Smooth muscle cell (in vitro differentiated cells): Measurements from ENCODE around the gene PRRX2. TPM values are rescaled to one million over a fixed set of nuclear protein-coding genes. Genes with fewer than 3 reads are reported as not detected.

Experiments used
- DNase-seq: peaks from one replicate; lab custom pipeline; 2025; ENCODE audit not compliant: unreplicated experiment; lab: John Stamatoyannopoulos, UW
- H2AFZ ChIP-seq: fragments of 200-600 bp; sonication (generic); 2 replicates; pipeline ENCODE4 v1.6.0; 2016; ENCODE audit warnings: antibody characterized with exemption, low read depth, mild to moderate bottlenecking
- H3F3A ChIP-seq: fragments of 200-600 bp; sonication (generic); 2 replicates; pipeline ENCODE4 v1.6.0; 2017; ENCODE audit warnings: antibody characterized with exemption, low read depth
- H3K27ac ChIP-seq: fragments of 200-600 bp; sonication (generic); 2 replicates; pipeline ENCODE4 v1.5.1; 2016; ENCODE audit warnings: low read depth, mild to moderate bottlenecking
- H3K27me3 ChIP-seq: fragments of 200-600 bp; sonication (generic); 2 replicates; pipeline ENCODE4 v1.6.1; 2016; ENCODE audit warnings: low read depth, mild to moderate bottlenecking
- H3K36me3 ChIP-seq: fragments of 200-600 bp; sonication (generic); 2 replicates; pipeline ENCODE4 v1.5.1; 2016; ENCODE audit warnings: low read depth
- H3K4me1 ChIP-seq: fragments of 200-600 bp; sonication (generic); 2 replicates; pipeline ENCODE4 v1.5.1; 2016; ENCODE audit warnings: low read depth
- H3K4me2 ChIP-seq: fragments of 200-600 bp; sonication (generic); 2 replicates; pipeline ENCODE4 v1.6.0; 2016; ENCODE audit warnings: mild to moderate bottlenecking
- H3K4me3 ChIP-seq: fragments of 200-600 bp; sonication (generic); 2 replicates; pipeline ENCODE4 v1.5.1; 2016; ENCODE audit warnings: mild to moderate bottlenecking
- H3K79me2 ChIP-seq: fragments of 200-600 bp; sonication (generic); 2 replicates; pipeline ENCODE4 v1.6.0; 2016; ENCODE audit warnings: low read depth, mild to moderate bottlenecking
- H3K9ac ChIP-seq: fragments of 200-600 bp; sonication (generic); 2 replicates; pipeline ENCODE4 v1.6.0; 2016; ENCODE audit warnings: low read depth
- H3K9me3 ChIP-seq: fragments of 200-600 bp; sonication (generic); replicated peaks from 2 replicates; pipeline ENCODE4 v1.5.1; 2016; ENCODE audit warnings: low read depth
- H4K20me1 ChIP-seq: fragments of 200-600 bp; sonication (generic); 2 replicates; pipeline ENCODE4 v1.6.0; 2016; ENCODE audit warnings: low read depth
- WGBS: methylation state at CpG from one replicate; pipeline ENCODE4 v1.1.7; 2016; ENCODE audit warnings: low lambda C conversion rate; 5-methylcytosine and 5-hydroxymethylcytosine counted together
- polyA plus RNA-seq: library from polyadenylated mRNA; unstranded; fragments of >200 nt; fragmentation: Nextera tagmentation; extraction: Ambion mirVana; gene quantifications from 2 replicates; pipeline ENCODE4 v1.2.1, GENCODE V29; 2016
- total RNA-seq: library from RNA; depleted of rRNA; stranded (reverse); fragments of >200 nt; gene quantifications from 2 replicates; pipeline ENCODE4 v1.2.3, GENCODE V29; 2014
- TF ChIP-seq, protein P1 (sequence below): fragments of 200-600 bp; sonication (generic); IDR thresholded peaks from 2 replicates; pipeline ENCODE4 v1.5.1; 2017; ENCODE audit warnings: borderline replicate concordance, mild to moderate bottlenecking, antibody characterized with exemption; ENCODE audit not compliant: insufficient read depth, poor library complexity, severe bottlenecking

Gene PRRX2
- total and polyA plus RNA-seq, 2 experiments from 2014 or later, result 87.7 to 234 TPM

DNA sequence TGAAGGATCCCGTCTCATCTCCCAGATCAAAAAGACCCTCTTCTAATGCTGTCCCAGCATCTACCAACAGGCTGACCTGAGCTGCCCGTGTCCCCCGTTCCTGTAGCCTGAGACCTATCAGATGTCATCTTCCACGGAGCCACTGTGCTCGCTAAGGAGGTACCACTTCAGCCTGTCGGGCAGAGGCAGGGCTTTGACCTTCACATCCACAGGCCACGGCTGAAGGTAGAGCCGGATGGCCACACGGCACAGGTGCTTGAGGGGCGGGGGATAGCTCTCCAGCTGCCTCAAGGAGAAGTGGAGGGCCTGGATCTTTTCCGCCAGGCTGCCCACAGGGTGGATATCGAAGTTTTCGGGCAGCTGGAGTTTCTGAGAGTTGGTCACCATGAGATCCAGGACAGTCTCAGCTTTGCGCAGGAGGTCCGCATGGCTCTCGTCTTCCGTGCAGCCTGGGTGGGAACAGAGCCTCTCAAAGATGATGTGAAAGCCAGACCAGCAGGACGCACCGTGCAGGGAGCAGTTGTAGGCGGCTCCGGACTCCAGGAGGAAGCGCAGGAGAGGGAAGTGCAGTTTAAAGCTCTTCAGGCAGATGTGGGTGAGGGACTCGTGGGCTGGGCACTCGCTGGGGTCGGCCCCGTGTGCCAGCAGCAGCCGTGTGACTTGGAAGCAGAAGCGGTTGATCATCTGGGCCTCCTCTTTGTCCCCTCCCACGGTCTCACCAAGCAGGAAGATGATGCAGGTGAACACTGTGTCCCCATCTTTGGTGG is 27.6 kb upstream of the PRRX2 start:
- no peaks in the 10 kb centered on the region for H3K9me3 ChIP-seq
- no peak overlapping the region for H3K27ac ChIP-seq
- H3K4me2 ChIP-seq, result no peak overlapping the region
- no peaks in the 10 kb centered on the region for H3K36me3 ChIP-seq
- 91% methylated on average over 29 of the region's 29 CpGs for WGBS
- H3K27me3 ChIP-seq, result no peaks in the 10 kb centered on the region
- TF ChIP-seq, protein P1, sequence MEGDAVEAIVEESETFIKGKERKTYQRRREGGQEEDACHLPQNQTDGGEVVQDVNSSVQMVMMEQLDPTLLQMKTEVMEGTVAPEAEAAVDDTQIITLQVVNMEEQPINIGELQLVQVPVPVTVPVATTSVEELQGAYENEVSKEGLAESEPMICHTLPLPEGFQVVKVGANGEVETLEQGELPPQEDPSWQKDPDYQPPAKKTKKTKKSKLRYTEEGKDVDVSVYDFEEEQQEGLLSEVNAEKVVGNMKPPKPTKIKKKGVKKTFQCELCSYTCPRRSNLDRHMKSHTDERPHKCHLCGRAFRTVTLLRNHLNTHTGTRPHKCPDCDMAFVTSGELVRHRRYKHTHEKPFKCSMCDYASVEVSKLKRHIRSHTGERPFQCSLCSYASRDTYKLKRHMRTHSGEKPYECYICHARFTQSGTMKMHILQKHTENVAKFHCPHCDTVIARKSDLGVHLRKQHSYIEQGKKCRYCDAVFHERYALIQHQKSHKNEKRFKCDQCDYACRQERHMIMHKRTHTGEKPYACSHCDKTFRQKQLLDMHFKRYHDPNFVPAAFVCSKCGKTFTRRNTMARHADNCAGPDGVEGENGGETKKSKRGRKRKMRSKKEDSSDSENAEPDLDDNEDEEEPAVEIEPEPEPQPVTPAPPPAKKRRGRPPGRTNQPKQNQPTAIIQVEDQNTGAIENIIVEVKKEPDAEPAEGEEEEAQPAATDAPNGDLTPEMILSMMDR, result no peak
- peaks cover 70% of the 10 kb centered on the region for H4K20me1 ChIP-seq
- peaks cover 46% of the 10 kb centered on the region for H3K79me2 ChIP-seq
- H3K4me3 ChIP-seq, result no peak overlapping the region
- H3K9ac ChIP-seq, result no peak overlapping the region
- H3F3A ChIP-seq, result peaks cover 5% of the 10 kb centered on the region
- H2AFZ ChIP-seq, result no peak overlapping the region
- peaks cover 8% of the 10 kb centered on the region for H3K4me1 ChIP-seq
- no peak for DNase-seq

DNA sequence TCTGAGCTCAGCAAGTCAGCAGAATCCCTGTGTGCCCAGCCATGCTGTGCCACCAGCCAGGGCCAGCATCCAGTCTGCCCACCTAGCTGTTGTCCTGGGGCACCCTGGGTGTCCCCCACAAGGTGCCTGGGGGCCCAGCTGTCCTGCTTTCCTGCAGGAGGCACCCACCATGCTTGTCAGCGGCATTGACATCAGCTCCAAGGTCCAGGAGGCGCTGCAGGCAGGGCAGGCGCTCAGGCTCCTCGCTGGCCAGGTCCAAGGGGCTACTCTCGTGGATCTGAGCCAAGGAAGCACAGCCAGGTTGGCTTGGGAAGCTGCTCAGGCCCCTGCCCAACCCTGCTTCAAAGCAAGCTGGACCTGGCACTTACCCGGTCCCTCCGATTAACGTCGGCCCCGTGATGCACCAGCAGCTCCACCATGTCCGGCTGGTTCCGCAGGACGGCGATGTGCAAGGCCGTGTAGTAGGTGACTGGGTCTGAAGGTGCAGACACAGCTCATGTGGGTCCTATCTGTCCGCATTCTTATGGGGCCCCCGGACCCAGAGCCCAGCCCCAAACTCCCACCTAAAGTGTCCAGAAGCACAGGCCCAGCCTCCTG is 26.3 kb upstream of the PRRX2 start:
- H3K36me3 ChIP-seq, result no peaks in the 10 kb centered on the region
- peaks cover 8% of the 10 kb centered on the region for H3K4me1 ChIP-seq
- no peaks in the 10 kb centered on the region for H3K9me3 ChIP-seq
- no peak overlapping the region for H3K4me3 ChIP-seq
- no peak overlapping the region for H2AFZ ChIP-seq
- peaks cover 57% of the 10 kb centered on the region for H4K20me1 ChIP-seq
- H3K9ac ChIP-seq, result no peak overlapping the region
- 95% methylated on average over 17 of the region's 17 CpGs for WGBS
- H3F3A ChIP-seq, result peaks cover 5% of the 10 kb centered on the region
- peaks cover 33% of the 10 kb centered on the region for H3K79me2 ChIP-seq
- TF ChIP-seq, protein P1, result no peak
- no peak for DNase-seq
- H3K4me2 ChIP-seq, result no peak overlapping the region
- H3K27me3 ChIP-seq, result no peaks in the 10 kb centered on the region
- no peak overlapping the region for H3K27ac ChIP-seq

DNA sequence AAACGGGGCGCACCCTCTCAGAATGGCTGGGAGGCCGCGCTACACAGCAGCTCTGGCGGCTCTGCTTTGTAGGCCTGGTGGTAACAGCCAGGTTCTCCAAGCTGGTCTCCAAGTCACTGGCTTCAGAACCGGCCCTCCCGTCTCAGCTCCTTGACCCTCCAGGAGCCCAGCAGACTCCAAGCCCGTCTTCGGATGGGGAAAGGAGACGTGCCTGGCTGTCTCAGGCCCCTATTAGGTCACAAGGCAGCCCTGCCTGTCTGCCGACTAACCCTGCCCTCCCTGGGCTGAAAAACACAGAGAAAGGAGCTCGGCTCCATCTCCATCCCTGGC is 25.7 kb upstream of the PRRX2 start:
- H4K20me1 ChIP-seq, result peaks cover 51% of the 10 kb centered on the region
- H3K9me3 ChIP-seq, result no peaks in the 10 kb centered on the region
- H3K4me1 ChIP-seq, result peaks cover 8% of the 10 kb centered on the region
- H3K36me3 ChIP-seq, result no peaks in the 10 kb centered on the region
- no peak overlapping the region for H2AFZ ChIP-seq
- H3K79me2 ChIP-seq, result peaks cover 27% of the 10 kb centered on the region
- TF ChIP-seq, protein P1, result no peak
- H3K4me2 ChIP-seq, result no peak overlapping the region
- no peak overlapping the region for H3K9ac ChIP-seq
- no peak for DNase-seq
- H3K27me3 ChIP-seq, result no peaks in the 10 kb centered on the region
- H3K4me3 ChIP-seq, result no peak overlapping the region
- peaks cover 5% of the 10 kb centered on the region for H3F3A ChIP-seq
- WGBS, result 92% methylated on average over 12 of the region's 12 CpGs
- H3K27ac ChIP-seq, result peak overlapping the region; percentile 16
